Measurements from ENCODE around the gene LRCH1.

GRCh38 chr13:46553886-46554858, 1.2 kb downstream of the LRCH1 start:
- TF ChIP-seq EZH2 (IDR thresholded peaks at IDR 0.05; ENCODE audit: low read depth, unreplicated experiment) (no peak), REST (IDR thresholded peaks at IDR 0.05; ENCODE audit: unreplicated experiment) (no peak), CTCF (conservative IDR thresholded peaks at IDR 0.05; ENCODE audit: low read depth in 2 of 2) (no peak), ZNF114 (CRISPR knock-in tag; IDR thresholded peaks at IDR 0.05) (no peak), CREB1 (CRISPR knock-in tag; IDR thresholded peaks at IDR 0.05; ENCODE audit: low read depth) (no peak), EZH2phosphoT487 (IDR thresholded peaks at IDR 0.05; ENCODE audit: unreplicated experiment) (no peak), POLR2AphosphoS5 (IDR thresholded peaks at IDR 0.05; ENCODE audit: low read depth) (no peak), JUNB (IDR thresholded peaks at IDR 0.05; ENCODE audit: unreplicated experiment) (no peak), ZNF331 (CRISPR knock-in tag; IDR thresholded peaks at IDR 0.05; ENCODE audit: low read depth) (no peak)
